NCI-H1417 treated with DMSO at 0.1 percent for 48 hours (cell line): ENCODE measurements around the gene WBP2.
"Not testable (repeated sequence)": the region's sequence is repeated elsewhere in the genome, so short reads cannot be mapped to it uniquely, and the experiment has no call there.

ENCODE experiments used
- DNase-seq: peaks from one replicate; lab custom pipeline; 2025; lab: John Stamatoyannopoulos, UW

The WBP2 gene

DNA sequence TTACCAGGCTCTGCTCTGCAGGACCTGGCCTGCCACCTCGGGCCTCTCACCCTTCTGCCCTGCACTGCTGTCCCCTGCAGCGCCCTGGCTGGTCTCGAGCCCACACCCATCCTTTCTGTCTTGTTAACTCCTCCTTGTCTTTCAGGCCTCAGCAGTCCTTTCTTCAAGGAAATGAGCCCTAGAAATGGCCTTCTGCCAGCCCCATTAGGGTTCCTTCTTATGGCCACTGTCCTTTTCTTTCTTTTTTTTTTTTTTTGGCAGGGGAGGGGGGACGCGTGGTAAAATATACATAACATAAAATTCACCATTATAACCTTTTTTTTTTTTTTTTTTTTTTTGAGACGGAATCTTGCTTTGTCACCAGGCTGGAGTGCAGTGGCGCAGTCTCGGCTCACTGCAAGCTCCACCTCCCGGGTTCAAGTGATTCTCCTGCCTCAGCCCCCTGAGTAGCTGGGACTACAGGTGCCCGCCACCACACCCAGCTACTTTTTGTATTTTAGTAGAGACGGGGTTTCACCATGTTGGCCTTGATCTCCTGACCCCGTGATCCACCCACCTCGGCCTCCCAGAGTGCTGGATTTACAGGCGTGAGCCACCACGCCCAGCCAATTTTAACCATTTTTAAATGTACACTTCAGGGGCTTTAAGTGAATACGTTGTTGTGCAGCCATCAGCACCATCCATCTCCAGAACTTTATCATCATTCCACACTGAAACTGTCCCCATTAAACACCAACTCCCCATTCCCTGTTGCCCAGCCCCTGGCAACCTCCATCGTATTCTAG is 10.5 kb upstream of the WBP2 start:
- DNase-seq, result not testable (repeated sequence)

DNA sequence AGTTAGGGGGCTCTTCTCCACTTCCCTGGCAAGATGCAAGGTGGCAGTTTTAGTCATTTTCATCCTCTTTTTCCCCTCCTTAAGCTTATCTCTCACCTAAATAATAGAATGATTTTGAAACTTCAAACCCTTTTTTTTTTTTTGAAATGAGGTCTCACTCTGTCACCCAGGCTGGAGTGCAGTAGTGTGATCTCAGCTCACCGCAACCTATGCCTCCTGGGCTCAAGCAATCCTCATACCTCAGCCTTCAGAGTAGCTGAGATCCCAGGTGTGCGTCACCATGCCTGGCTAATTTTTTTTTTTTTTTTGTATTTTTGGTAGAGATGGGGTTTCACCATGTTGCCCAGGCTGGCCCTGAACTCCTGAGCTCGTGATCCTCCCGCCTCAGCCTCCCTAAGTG is 9.8 kb upstream of the WBP2 start:
- not testable (repeated sequence) for DNase-seq

GRCh38 chr17:75864448-75864871 is 9.3 kb upstream of the WBP2 start:
- DNase-seq, result no peak

DNA sequence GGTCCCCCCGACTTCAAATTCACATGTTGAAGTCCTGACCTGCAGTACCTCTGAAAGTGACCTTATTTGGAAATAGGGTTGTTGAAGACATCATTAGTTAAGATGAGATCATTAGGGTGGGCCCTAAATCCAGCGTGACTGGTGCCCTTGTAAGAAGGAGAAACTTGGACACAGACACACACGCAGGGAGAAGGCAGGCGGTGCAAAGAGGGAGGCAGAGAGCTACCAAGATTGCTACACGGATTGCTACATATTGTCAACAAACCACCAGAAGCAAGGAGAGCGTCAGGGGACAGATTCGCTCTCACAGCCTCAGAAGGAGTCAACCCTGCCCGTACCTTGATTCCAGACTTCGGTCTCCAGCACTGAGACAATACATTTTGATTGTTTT is 6.8 kb upstream of the WBP2 start:
- DNase-seq, result no peak

DNA sequence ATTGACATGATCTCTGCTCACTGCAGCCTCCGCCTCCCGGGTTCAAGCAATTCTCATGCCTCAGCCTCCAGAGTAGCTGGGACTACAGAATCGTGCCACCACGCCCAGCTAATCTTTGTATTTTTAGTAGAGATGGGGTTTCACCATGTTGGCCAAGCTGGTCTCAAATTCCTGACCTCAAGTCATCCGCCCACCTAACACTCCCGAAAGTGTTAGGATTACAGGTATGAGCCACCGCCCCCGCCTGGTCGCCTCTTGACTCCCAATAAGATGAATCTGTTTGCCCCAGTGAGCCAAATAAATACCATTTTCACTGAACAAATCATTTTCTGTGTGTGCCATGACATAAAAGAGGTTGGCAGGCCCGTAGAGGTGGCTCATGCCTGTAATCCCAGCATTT is 4.2 kb upstream of the WBP2 start:
- not testable (repeated sequence) for DNase-seq

- DNase-seq, result no peak
Observed at GRCh38 chr17:75856062-75856756, 1.1 kb upstream of the WBP2 start.

DNA sequence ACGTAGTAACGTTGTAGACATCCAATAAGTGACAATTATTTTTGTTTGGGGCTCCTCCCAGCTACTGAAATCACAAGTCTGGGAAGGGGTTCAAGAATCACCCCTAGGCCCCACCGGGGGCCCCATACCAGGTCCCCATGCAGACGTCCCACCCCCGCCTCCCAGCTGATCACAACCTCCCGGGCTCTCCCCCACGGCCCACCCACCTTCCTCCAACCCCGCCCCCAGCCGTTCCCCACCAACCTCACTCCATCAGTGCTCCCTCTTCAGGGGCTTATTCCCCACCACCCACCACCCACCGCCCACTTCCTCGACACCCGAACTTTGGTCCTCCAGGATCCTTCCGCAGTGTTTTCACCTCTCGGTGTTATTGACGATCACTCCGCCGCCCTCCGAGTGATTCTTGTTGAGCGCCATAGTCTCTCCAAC is 240 bp downstream of the WBP2 start:
- DNase-seq, result no peak

DNA sequence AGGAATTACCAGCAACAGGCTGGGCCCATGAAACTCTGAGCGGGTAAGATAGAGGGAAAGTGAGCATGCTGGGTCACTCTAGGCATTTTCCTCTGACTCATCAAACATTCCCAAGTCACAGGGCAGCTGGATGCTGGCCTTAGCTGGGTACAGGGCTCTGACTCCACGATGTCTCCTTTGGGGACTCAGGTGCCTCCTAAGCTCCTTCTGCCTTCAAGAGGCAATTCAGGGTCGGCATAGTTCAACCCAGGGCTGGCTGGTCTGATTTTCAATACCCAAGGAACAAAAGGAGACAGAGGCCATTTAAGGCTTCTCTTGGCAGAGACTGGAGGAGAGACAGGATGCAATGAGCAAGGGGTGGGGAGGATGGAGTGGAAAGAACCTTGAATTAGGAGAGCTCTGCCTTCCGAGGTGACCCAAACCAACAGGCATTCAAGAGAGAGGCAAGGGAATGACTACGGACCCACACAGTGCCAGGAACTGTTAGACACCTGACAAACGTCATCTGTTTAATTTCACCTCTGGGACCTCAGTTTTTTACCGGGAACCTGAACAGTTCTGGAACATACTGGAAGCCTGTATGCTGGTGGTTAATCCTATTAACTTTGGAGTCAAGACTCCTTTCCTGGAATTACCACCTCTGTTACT is 910 bp downstream of the WBP2 start:
- DNase-seq, result no peak

DNA sequence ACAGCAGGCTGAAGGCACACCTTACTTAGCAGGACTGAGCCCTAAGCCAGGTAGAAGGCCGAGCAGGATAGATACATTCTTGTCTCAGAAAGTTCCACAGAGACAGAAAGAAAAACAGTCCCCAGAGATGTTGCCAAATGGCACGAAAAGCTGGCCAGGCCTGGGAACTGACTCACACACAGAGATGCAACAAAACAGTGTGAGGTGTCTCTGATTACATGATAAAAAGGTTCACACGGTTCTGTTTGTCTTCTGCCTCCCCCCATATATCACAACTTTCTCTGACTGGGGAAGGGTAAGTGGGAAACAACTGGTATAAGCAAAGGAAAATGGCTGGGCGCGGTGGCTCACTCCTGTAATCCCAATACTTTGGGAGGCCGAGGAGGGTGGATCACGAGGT is 1.7 kb downstream of the WBP2 start:
- no peak for DNase-seq

GRCh38 chr17:75851693-75851991 is 3.5 kb downstream of the WBP2 start:
- not testable (repeated sequence) for DNase-seq

- no peak for DNase-seq
Observed at GRCh38 chr17:75850928-75851692, 4.0 kb downstream of the WBP2 start.

DNA sequence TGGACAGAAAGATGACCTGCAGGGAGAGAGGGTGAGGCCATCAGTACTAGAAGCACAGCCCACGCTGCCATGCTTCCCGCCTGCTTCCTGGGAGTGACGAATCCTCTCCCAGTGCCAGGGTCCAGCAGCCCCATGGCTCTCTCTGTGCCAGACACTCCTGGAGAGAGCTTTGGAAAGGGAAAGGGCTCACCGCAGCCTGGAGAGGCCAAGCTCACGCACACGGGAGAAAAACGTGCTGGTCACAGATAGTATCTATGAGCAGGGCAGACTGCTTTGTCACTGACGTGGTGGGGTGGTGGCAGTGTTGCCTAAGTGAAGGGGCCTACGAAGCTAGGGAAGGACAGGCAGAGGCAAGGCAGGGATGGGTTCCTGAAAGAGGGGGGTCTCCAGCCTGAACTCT is 5.4 kb downstream of the WBP2 start:
- DNase-seq, result no peak

DNA sequence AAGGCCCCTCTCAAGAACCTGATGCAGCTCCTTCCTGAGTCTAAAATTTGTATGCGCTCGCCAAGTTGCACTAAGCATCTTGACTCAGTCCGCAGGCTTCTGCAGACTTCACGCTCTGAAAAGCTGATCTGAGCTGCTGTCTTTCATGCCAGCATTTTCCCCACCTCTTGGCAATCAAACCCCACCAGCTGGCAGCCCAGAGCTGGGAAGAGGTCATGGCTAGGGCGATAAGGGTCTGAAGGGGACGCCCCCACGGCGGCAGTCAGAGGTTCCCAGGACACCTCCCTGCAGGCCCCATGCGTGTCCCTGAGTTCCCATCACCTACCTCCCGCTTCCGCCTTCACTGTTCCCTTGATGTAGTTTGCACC is 5.9 kb downstream of the WBP2 start:
- no peak for DNase-seq

GRCh38 chr17:75848523-75849278 is 6.4 kb downstream of the WBP2 start:
- no peak for DNase-seq

DNA sequence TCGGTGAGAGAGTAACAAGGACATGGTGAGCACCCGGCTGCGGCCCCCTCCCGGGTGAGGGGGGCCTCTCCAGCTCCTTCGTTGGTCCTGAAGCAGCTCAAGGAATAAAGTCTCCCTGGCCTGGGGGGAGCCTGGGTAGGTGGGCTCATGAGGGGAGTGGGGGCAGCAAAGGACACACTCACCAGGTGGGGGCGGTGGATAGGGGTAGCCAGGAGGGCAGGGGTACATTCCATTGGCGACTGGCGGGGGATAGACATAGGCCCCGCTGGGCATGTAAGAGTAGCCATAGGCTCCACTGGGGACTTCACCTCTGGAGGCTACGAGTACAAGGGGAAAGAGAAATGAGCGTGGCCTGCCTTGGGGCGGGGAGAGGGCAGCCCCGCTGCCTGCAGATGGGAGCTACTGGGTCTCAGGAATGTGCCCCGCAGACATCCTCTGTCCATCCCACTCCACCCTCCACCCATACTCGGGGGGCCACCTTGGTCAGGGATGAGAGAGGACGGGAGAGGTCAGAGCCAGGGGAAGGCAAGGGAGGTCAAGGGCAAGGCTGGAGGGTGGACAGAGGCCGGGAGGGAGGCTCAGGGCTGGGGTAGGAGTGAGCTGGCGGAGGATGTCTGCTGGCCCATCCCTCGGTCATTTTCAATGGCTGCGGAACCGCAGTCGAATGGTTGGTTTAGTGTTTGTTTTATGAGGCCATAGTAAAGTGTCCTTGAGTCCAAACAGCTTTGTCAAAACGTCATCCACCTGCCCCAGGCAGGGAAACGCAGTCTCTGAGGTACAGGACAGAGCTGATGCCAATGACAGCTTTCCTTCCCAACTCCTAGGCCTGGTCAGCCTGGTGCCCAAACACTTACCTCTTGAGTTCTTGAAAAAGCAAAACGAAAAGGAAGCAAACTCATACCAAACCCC is 7.3 kb downstream of the WBP2 start:
- no peak for DNase-seq

DNA sequence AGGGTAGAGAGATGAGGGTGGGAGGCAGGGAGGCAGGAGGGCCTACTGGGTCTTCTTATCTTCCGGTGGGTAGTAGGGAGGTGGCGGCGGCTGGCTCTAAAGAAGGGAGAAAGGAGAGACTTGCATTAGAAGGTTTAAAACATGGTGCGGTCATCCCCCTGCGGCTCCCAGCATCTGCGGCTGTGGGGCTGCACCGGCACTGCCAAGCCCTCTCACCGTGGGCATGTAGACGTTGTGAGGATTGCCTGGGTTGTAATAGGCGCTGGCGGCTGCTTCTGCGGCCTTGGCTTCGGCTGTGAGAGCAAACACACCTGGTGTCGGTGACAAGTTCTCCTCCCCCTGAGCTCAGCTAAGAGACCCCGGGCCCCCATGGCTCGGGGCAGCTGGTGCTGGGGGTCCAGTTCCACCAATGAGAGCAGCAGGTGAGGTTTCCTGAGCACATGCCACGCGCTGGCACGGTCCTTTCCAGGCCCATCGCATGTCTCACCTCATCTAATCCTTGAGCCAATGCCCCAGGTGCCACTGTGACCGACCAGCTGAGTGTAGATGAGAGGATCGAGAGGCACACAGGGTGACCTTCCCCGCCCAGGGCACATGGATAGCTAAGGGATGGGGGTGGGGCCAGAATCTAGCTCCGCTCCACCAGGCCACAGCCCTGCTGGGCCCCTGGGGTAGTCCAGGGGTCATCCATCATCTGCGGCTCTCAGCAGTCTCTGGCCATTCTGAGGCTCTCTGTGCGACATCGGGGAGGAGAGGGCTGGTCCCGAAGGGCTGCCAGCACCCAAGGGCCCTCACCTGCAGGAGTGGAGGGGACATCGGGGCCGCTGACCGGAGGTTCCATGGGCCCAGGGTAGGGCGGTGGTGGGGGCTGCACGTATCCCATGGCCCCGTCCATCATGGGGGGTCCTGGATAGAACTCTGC is 8.2 kb downstream of the WBP2 start:
- DNase-seq, result no peak

- no peak for DNase-seq
Observed at GRCh38 chr17:75845933-75846691, 9.0 kb downstream of the WBP2 start.

DNA sequence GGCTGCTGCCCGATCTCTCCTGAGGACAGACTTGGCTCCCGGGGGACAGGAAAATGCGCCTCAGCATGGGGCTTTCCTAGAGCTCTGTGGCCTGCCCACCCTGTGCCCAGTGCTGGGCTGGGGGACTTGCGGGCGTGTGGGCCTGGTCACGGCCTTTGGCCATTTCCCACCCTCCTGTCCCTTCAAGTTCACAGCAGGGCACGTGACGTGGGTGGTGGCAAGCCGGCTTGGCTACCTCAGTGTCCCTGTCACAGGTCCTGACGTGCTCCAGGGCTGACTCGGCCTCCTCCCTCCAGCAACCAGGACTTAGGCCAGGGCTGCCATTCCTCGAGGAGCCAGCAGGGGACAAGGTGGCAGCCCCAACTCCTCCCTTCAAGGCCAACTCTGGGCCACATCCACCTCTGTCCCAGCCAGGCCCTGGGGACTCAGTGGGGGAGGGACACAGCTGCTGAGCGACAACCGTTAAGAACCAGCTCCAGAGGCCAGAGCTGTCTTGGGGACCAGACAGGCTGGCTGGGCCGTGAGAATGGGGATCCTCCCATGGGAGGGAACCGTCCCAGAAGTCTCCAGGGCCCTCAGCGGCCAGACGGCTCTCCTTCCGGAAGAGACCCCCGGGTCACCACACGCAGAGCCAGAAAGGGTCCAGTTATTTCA is 9.9 kb downstream of the WBP2 start:
- DNase-seq, result no peak
